GM21447 (cell line): ENCODE results near the gene ARVCF.

Experiments used
- ATAC-seq: cut with Tn5 transposase; IDR thresholded peaks from one replicate; pipeline ENCODE4 v1.9.1; 2021; ENCODE audit not compliant: unreplicated experiment

The ARVCF gene

GRCh38 chr22:19974935-19975706, 41.5 kb downstream of the ARVCF start:
- no peak for ATAC-seq

- no peak for ATAC-seq
Observed at GRCh38 chr22:19974268-19974861, 42.3 kb downstream of the ARVCF start.

- ATAC-seq: no peak
Observed at GRCh38 chr22:19973551-19974267, 42.9 kb downstream of the ARVCF start.

- ATAC-seq: no peak
Observed at GRCh38 chr22:19972652-19973550, 43.7 kb downstream of the ARVCF start.

GRCh38 chr22:19972251-19972650, 44.4 kb downstream of the ARVCF start:
- no peak for ATAC-seq

GRCh38 chr22:19971276-19972124, 45.1 kb downstream of the ARVCF start:
- ATAC-seq: no peak

- no peak for ATAC-seq
Observed at GRCh38 chr22:19970479-19971275, 45.9 kb downstream of the ARVCF start.

GRCh38 chr22:19970031-19970478, 46.6 kb downstream of the ARVCF start:
- ATAC-seq: no peak

- ATAC-seq: no peak
Observed at GRCh38 chr22:19969141-19969928, 47.3 kb downstream of the ARVCF start.

GRCh38 chr22:19968450-19968891, 48.2 kb downstream of the ARVCF start:
- ATAC-seq: no peak

GRCh38 chr22:19967850-19968449, 48.7 kb downstream of the ARVCF start:
- ATAC-seq: no peak

GRCh38 chr22:19966908-19967750, 49.5 kb downstream of the ARVCF start:
- ATAC-seq: no peak

GRCh38 chr22:19965771-19966709, 50.6 kb downstream of the ARVCF start:
- no peak for ATAC-seq

- no peak for ATAC-seq
Observed at GRCh38 chr22:19964701-19965386, 51.8 kb downstream of the ARVCF start.

- no peak for ATAC-seq
Observed at GRCh38 chr22:19963863-19964642, 52.6 kb downstream of the ARVCF start.
